ENCODE measurements around the gene CELF2. TPM values are rescaled to one million over a fixed set of nuclear protein-coding genes. Genes with fewer than 3 reads are reported as not detected.
A peak's percentile ranks its signal among the peaks of the same experiment; 100 is the strongest.

CELF2 gene
- total RNA-seq, 1 donor from 2014 or later = 89.2 TPM

DNA sequence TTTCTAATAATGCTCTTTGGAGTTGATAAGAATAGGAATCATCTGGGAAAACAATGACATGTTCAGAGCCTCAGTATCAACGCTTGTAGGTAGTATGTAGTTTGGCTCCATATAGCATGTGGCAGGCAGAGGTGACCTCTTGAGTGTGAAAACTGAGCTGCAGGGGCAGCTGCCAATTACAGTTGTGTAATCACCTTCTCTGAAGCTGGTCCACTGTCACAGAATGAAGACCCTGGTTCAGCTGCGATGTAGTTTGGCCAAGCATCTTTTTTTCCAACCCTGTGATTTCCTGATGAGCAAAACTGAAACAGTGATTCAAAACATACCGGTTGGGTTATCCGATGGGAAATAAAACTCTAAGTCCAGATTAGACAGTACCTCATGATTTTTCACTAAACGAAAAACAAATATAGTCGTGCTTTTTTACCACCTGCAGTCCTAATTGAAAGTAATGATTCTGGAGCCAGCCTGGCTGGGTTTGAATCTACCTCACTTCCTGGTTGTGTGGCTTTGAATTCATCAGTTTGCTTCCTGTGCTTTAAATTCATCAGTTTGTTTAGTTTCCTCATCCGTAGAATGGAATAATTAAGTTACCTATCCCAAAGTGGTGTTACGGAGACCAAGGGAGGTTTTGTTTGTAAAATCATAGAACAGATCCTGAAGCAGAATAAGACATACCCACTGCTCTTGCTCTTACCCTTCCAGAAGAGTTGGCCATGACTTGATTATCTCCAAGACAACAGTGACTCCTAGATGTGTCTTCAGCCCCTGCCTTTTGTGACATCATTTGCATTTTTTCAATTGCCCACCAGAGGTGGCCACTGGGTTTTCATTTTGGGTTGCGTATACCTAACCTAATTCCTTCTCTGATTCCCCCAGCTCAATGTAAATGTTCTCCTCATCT lies 87.4 kb downstream of the CELF2 start:
- no peak for DNase-seq
- H3K9me3 Mint-ChIP-seq = no peaks in the 10 kb centered on the region
- H3K4me3 Mint-ChIP-seq = no peak overlapping the region
- no peaks in the 10 kb centered on the region for H3K36me3 Mint-ChIP-seq (ENCODE audit: low read depth)
- intact Hi-C loops (cut with micrococcal nuclease) = no loop called here
- ChIA-PET CTCF (no interaction called here), POLR2A (interaction anchor here (0.6 kb wide), 1 partner anchor 308 kb away, joined by 3 read pairs; no protein-coding TSS in a partner anchor)
- ATAC-seq (ENCODE audit: low read depth) = no peak
- H3K4me1 Mint-ChIP-seq = peaks cover 10% of the 10 kb centered on the region
- H3K27ac Mint-ChIP-seq = no peak overlapping the region
- TF ChIP-seq, protein P1, sequence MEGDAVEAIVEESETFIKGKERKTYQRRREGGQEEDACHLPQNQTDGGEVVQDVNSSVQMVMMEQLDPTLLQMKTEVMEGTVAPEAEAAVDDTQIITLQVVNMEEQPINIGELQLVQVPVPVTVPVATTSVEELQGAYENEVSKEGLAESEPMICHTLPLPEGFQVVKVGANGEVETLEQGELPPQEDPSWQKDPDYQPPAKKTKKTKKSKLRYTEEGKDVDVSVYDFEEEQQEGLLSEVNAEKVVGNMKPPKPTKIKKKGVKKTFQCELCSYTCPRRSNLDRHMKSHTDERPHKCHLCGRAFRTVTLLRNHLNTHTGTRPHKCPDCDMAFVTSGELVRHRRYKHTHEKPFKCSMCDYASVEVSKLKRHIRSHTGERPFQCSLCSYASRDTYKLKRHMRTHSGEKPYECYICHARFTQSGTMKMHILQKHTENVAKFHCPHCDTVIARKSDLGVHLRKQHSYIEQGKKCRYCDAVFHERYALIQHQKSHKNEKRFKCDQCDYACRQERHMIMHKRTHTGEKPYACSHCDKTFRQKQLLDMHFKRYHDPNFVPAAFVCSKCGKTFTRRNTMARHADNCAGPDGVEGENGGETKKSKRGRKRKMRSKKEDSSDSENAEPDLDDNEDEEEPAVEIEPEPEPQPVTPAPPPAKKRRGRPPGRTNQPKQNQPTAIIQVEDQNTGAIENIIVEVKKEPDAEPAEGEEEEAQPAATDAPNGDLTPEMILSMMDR (IDR thresholded peaks at IDR 0.05) = no peak
- H3K27me3 Mint-ChIP-seq = peaks cover 4% of the 10 kb centered on the region

DNA sequence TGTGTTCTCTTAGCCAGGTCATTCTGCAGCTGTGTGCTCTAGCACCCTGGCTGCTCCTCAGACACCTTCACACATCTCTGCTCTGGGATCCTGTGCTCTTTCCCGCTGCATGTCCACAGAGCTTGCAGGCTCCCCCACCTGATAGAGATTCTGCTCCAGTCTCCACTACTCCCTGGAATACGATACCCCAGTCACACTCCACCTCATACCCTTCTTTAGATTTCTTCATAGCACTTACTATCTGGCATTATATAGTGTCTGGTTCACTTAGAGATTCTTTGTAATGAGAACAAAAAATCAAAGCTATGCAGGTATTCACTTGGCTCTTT lies 88.0 kb downstream of the CELF2 start:
- intact Hi-C loops (cut with micrococcal nuclease) = no loop called here
- Mint-ChIP-seq H3K27me3 (peaks cover 4% of the 10 kb centered on the region), H3K4me3 (no peak overlapping the region), H3K9me3 (no peaks in the 10 kb centered on the region), H3K4me1 (peaks cover 10% of the 10 kb centered on the region), H3K27ac (no peak overlapping the region), H3K36me3 (ENCODE audit: low read depth) (no peaks in the 10 kb centered on the region)
- TF ChIP-seq, protein P1 (IDR thresholded peaks at IDR 0.05) = no peak
- no peak for DNase-seq
- no peak for ATAC-seq (ENCODE audit: low read depth)
- ChIA-PET POLR2A (no interaction called here), CTCF (no interaction called here)

DNA sequence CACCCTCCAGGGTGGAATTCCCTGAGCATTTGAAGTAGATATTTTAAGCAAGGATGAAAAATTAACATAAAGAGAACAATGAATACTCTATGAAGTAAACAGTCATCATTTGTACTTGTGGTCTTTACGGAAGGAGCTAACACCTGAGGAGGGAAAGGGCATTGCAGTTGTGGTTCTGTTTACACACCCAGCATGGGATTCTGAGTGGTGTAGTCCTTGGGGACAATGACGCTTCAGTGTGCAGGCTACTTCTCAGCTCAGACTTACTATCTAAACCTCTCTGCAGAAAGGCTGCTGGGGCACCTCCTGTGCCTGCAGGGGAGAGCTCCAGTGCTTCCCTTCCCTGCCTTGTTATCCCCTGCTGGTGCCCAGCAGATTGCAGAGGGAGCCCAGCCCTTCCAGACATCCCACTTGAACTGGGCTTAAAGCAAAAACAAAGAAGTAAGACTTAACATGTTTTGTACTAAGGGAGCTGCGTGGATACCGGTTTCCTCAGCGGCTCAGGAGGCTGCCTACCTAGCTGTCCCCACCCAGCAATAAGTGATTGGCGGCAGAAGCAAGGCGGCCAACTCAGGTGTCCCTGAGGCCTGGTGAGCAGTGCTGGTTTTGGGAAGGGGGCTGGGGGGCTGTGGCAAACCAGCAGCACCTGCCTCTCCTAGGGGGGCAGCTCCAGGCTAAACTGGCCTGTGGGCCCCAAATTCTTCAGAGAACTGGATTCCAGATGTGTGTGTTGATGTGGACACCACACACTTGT lies 89.1 kb downstream of the CELF2 start:
- no peak for DNase-seq
- no peak overlapping the region for H3K4me3 Mint-ChIP-seq
- H3K36me3 Mint-ChIP-seq (ENCODE audit: low read depth) = no peaks in the 10 kb centered on the region
- CTCF ChIA-PET = no interaction called here
- intact Hi-C loops (cut with micrococcal nuclease) = no loop called here
- POLR2A ChIA-PET = interaction anchor here (0.7 kb wide), 1 partner anchor 137 kb away, joined by 3 read pairs; no protein-coding TSS in a partner anchor
- H3K27me3 Mint-ChIP-seq = peaks cover 4% of the 10 kb centered on the region
- H3K27ac Mint-ChIP-seq = no peak overlapping the region
- no peaks in the 10 kb centered on the region for H3K9me3 Mint-ChIP-seq
- TF ChIP-seq, protein P1 (IDR thresholded peaks at IDR 0.05) = no peak
- peaks cover 10% of the 10 kb centered on the region for H3K4me1 Mint-ChIP-seq
- ATAC-seq (ENCODE audit: low read depth) = peak; percentile 47

DNA sequence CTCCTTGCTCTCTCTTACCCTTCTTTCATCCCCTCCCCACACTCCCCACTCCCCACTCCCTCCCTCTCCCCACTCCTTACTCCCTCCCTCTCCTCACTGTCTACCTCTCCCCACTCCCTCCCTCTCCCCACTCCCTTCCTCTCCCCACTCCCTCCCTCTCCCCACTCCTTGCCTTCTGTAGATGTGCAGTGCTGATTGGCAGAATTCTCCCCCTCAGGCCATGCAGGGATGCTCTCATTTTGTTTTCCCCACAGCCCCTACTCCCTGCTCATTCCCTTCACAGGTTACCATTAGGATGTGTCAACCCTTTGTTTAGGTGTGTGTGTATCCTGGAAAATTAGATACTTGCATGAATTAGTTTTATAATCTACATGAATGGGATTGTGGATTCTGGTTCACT lies 90.3 kb downstream of the CELF2 start:
- no peaks in the 10 kb centered on the region for H3K9me3 Mint-ChIP-seq
- POLR2A ChIA-PET = no interaction called here
- peaks cover under 1% of the 10 kb centered on the region for H3K27me3 Mint-ChIP-seq
- ATAC-seq (ENCODE audit: low read depth) = no peak
- no peak overlapping the region for H3K27ac Mint-ChIP-seq
- CTCF ChIA-PET = no interaction called here
- H3K4me3 Mint-ChIP-seq = no peak overlapping the region
- intact Hi-C loops (cut with micrococcal nuclease) = no loop called here
- no peak for DNase-seq
- TF ChIP-seq, protein P1 (IDR thresholded peaks at IDR 0.05) = no peak
- H3K4me1 Mint-ChIP-seq = peaks cover 11% of the 10 kb centered on the region
- H3K36me3 Mint-ChIP-seq (ENCODE audit: low read depth) = no peaks in the 10 kb centered on the region

DNA sequence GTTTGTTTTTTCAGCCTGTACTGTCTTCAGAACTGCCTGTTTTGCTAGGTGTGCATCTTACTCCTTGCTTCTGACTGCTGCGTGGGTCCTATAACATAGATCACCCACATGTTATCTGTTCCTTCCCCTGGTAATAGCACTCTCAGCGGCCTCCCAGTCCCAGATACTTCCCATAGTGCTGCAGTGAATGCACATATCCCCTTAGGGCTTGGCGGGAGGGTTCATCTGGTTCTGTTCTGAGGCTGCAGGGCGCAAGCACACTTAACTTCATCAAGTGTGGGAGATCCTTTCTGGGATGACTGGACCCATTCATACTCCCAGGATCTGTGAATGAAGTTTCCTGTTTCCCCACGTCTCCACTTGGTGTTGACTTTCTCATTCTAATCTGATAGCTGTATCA lies 90.7 kb downstream of the CELF2 start:
- Mint-ChIP-seq H3K9me3 (no peaks in the 10 kb centered on the region), H3K4me3 (no peak overlapping the region), H3K27me3 (no peaks in the 10 kb centered on the region), H3K36me3 (ENCODE audit: low read depth) (no peaks in the 10 kb centered on the region), H3K4me1 (peaks cover 15% of the 10 kb centered on the region), H3K27ac (no peak overlapping the region)
- intact Hi-C loops (cut with micrococcal nuclease) = no loop called here
- POLR2A ChIA-PET = no interaction called here
- DNase-seq (no peak), ATAC-seq (ENCODE audit: low read depth) (no peak)
- TF ChIP-seq, protein P1 (IDR thresholded peaks at IDR 0.05) = no peak
- CTCF ChIA-PET = no interaction called here
